ENCODE results near the gene CCDC12.

CCDC12 gene

GRCh38 chr3:47019201-47019600, 42.7 kb upstream of the CCDC12 start (continued):
- TF ChIP-seq ESRRG (CRISPR knock-in tag; IDR thresholded peaks at IDR 0.05) (no peak), ZNF565 (CRISPR knock-in tag; conservative IDR thresholded peaks at IDR 0.05; ENCODE audit: low read depth) (no peak), ISL1 (CRISPR knock-in tag; IDR thresholded peaks at IDR 0.05) (no peak), SNAI2 (CRISPR knock-in tag; IDR thresholded peaks at IDR 0.05) (no peak), PATZ1 (CRISPR knock-in tag; IDR thresholded peaks at IDR 0.05; ENCODE audit: borderline replicate concordance) (no peak)

- TF ChIP-seq TOX (CRISPR knock-in tag; IDR thresholded peaks at IDR 0.05; ENCODE audit: borderline replicate concordance) (no peak), RARB (CRISPR knock-in tag; IDR thresholded peaks at IDR 0.05) (no peak), OSR1 (CRISPR knock-in tag; IDR thresholded peaks at IDR 0.05) (no peak), POU6F1 (CRISPR knock-in tag; IDR thresholded peaks at IDR 0.05; ENCODE audit: borderline replicate concordance, low read depth) (no peak), PPARA (CRISPR knock-in tag; IDR thresholded peaks at IDR 0.05; ENCODE audit: borderline replicate concordance) (no peak), ZFP30 (CRISPR knock-in tag; IDR thresholded peaks at IDR 0.05) (no peak), ZC3H10 (CRISPR knock-in tag; IDR thresholded peaks at IDR 0.05) (no peak), ESRRG (CRISPR knock-in tag; IDR thresholded peaks at IDR 0.05) (no peak), BACH2 (CRISPR knock-in tag; IDR thresholded peaks at IDR 0.05; ENCODE audit: borderline replicate concordance) (no peak), TSHZ2 (CRISPR knock-in tag; IDR thresholded peaks at IDR 0.05) (no peak), CSRNP3 (CRISPR knock-in tag; IDR thresholded peaks at IDR 0.05) (no peak), GLIS3 (CRISPR knock-in tag; IDR thresholded peaks at IDR 0.05) (no peak), ZNF8 (CRISPR knock-in tag; IDR thresholded peaks at IDR 0.05) (no peak), ARNTL (CRISPR knock-in tag; IDR thresholded peaks at IDR 0.05; ENCODE audit: borderline replicate concordance, low read depth) (no peak), ZNF565 (CRISPR knock-in tag; conservative IDR thresholded peaks at IDR 0.05; ENCODE audit: low read depth) (no peak), PATZ1 (CRISPR knock-in tag; IDR thresholded peaks at IDR 0.05; ENCODE audit: borderline replicate concordance) (no peak), ISL1 (CRISPR knock-in tag; IDR thresholded peaks at IDR 0.05) (no peak), ZNF70 (CRISPR knock-in tag; IDR thresholded peaks at IDR 0.05) (no peak)
- ATAC-seq = no peak
Measured at GRCh38 chr3:47018269-47018611, 41.7 kb upstream of the CCDC12 start.

GRCh38 chr3:47017504-47018268, 41.1 kb upstream of the CCDC12 start:
- no peak; the same call in 2 of the 3 replicates for ATAC-seq
- TF ChIP-seq RARB (CRISPR knock-in tag; IDR thresholded peaks at IDR 0.05) (no peak), TSHZ2 (CRISPR knock-in tag; IDR thresholded peaks at IDR 0.05) (no peak)

All from SK-N-SH treated with all-trans-retinoic acid at 6 μM for 48 hours (cell line).